GM18526 (cell line): ENCODE data around the gene REXO4.

Source experiments
- POLR2A ChIP-seq: IDR thresholded peaks from 3 replicates; pipeline ENCODE4 v1.6.1; 2011; ENCODE audit not compliant: insufficient read length; ENCODE audit errors: extremely low read depth

Gene REXO4

GRCh38 chr9:133455936-133456335 is 38.1 kb upstream of the REXO4 start:
- no peak for TF ChIP-seq POLR2A

DNA sequence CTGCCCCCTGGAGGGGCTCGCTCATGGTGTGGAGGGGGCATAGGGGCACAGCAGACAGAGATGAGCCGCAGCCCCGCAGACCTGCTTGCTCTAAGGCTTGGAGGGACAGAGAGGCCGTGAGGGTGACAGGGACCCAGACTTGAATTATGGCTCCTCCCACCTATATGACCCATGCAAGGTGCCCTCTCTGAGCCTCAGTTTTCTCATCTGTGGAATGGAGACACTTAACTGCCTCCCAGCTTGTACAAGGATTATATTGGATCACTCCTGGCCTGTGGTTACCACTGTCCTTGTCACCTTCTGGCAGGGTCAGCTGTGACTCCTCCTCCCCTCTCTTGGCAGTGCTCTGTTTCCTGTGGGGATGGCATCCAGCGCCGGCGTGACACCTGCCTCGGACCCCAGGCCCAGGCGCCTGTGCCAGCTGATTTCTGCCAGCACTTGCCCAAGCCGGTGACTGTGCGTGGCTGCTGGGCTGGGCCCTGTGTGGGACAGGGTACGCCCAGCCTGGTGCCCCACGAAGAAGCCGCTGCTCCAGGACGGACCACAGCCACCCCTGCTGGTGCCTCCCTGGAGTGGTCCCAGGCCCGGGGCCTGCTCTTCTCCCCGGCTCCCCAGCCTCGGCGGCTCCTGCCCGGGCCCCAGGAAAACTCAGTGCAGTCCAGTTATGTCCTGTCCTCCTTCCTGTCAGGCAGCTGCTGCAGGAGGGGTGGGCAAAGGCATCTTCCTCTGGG is 37.3 kb upstream of the REXO4 start:
- no peak for TF ChIP-seq POLR2A

DNA sequence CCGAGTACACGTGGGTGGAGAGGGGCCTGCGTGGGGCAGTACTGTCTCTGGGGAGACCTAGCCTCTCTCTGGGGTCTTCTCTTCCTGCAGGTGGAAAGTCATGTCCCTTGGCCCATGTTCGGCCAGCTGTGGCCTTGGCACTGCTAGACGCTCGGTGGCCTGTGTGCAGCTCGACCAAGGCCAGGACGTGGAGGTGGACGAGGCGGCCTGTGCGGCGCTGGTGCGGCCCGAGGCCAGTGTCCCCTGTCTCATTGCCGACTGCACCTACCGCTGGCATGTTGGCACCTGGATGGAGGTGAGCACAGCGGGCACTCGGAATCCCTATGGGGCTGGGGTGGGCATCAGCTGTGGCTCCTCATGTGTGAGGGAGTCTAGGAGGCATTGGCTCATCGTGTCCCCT is 36.5 kb upstream of the REXO4 start:
- no peak for TF ChIP-seq POLR2A

GRCh38 chr9:133453651-133454050 is 35.8 kb upstream of the REXO4 start:
- TF ChIP-seq POLR2A = no peak

- TF ChIP-seq POLR2A = no peak
Observed at GRCh38 chr9:133452562-133452961, 34.8 kb upstream of the REXO4 start.

- no peak for TF ChIP-seq POLR2A
Observed at GRCh38 chr9:133449760-133450159, 31.9 kb upstream of the REXO4 start.

- TF ChIP-seq POLR2A = no peak
Observed at GRCh38 chr9:133448487-133448972, 30.7 kb upstream of the REXO4 start.

GRCh38 chr9:133445293-133445969 is 27.6 kb upstream of the REXO4 start:
- TF ChIP-seq POLR2A = no peak

DNA sequence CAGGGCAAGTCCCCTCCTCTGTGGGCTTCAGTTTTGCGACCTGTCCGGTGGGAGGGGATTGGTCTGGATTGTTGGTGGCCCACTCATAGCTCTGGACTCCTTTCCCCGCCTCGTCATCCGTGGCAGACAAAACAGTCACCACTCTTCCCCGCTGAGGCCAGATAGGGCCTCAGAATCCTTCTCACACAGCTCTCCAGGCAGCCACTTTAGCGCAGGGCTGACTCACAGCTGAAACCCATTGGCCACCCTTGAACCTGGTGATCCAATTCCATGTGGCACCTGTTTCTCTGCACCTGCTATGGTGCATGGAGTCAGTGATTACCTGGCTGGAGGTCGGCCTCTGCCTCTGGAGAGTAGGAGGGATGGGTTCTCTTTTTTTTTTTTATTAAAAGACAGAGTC is 26.2 kb upstream of the REXO4 start:
- no peak for TF ChIP-seq POLR2A

DNA sequence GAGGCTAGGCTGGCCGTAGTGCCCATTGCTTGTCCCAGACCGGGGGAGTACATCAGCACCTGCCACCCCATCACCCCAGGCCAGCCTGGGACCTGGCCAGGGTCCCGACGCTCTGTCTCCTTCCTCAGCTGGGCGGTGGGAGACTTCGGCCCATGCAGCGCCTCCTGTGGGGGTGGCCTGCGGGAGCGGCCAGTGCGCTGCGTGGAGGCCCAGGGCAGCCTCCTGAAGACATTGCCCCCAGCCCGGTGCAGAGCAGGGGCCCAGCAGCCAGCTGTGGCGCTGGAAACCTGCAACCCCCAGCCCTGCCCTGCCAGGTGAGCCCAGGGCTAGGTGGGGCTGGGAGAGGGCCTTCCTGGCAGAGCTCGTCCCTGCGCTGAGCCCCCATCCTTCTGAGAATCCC is 25.4 kb upstream of the REXO4 start:
- TF ChIP-seq POLR2A = no peak

DNA sequence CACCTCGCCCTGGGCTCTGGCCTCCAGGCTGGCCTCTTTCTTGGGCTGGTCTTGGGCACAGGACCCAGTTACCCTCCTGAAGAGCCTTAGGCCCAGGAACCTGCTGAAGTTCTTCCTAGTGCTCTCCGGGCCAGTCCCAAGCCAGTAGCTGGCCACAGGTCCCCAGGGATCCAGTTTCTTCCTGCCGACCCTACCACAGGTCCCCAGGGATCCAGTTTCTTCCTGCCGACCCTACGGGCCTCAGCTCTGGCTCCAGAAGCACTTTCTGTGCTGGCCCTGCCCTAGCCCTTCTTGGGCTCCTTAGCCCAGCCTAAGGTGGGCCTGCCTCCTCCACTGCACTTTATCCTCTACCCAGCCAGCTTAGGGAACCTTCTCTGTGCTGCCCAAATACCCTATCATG is 23.8 kb upstream of the REXO4 start:
- TF ChIP-seq POLR2A = no peak

- no peak for TF ChIP-seq POLR2A
Observed at GRCh38 chr9:133440874-133441273, 23.1 kb upstream of the REXO4 start.

DNA sequence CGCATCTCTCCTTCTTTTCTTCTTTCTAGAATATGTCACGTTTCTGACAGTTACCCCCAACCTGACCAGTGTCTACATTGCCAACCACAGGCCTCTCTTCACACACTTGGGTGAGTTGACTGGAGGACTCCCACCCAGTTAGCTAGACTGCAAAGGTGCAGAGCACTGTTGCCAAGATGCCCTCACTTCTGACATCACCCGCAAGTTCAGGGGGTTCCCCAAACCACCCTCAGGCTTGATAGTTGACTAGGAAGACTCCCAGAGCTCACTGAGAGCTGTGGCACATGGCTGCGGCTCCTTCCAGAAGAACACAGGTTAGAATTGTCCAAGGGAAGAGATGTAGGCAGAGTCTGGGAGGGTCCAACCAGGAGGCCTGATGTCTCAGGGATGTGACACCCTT is 21.5 kb upstream of the REXO4 start:
- no peak for TF ChIP-seq POLR2A

DNA sequence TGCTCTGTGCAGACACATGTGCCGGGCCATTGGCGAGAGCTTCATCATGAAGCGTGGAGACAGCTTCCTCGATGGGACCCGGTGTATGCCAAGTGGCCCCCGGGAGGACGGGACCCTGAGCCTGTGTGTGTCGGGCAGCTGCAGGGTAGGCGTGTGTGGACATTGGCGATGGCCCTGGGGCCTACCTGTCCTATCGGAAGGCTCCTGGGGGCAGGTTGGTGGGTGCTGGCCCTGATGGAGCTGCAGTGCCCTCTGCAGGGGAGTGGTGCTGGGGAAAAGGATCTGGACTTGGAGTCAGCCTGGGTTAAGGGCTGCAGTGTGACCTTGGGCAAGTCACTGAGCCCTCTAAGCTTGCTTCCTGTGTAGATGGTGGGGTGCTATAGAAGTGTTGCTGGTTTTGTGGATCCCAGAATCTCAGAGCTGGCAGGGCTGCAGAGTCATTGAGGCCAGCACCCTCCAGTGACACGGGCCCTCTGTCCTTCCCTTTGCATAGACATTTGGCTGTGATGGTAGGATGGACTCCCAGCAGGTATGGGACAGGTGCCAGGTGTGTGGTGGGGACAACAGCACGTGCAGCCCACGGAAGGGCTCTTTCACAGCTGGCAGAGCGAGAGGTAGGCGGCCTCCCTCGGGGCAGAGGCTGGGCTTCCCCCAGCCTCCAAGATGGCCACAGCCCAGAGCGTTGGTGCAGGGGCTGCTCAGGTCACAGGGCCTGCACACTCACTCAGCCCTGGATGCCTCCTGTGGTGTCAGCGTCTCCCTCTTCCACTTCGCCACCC is 20.1 kb upstream of the REXO4 start:
- no peak for TF ChIP-seq POLR2A

DNA sequence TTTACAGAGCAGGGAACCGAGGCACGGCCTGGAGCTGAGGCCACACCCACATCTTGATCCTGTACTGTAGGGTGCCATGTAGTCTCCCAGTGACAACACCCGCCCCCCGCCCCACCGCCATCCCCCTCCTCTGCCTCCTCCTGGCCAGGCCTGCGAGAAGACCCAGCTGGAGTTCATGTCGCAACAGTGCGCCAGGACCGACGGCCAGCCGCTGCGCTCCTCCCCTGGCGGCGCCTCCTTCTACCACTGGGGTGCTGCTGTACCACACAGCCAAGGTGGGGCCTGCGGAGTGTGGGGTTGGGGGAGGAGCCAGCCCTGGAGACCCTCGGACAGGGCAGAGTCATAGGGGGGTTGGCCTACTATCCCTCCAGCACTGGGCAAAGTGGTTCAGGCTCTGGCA is 18.9 kb upstream of the REXO4 start:
- no peak for TF ChIP-seq POLR2A

- no peak for TF ChIP-seq POLR2A
Observed at GRCh38 chr9:133433351-133433843, 15.6 kb upstream of the REXO4 start.
